NCI-H2107 treated with DMSO at 0.1 percent for 48 hours (cell line): Measurements from ENCODE around the gene BCDIN3D.

ENCODE experiments used
- DNase-seq: peaks from one replicate; lab custom pipeline; 2025; ENCODE audit not compliant: unreplicated experiment; lab: John Stamatoyannopoulos, UW

The BCDIN3D gene

GRCh38 chr12:49800421-49801140, 42.3 kb downstream of the BCDIN3D start:
- DNase-seq, result no peak

- DNase-seq, result no peak
Observed at GRCh38 chr12:49798934-49799333, 44.0 kb downstream of the BCDIN3D start.

GRCh38 chr12:49798248-49798647, 44.7 kb downstream of the BCDIN3D start:
- no peak for DNase-seq

GRCh38 chr12:49797449-49797776, 45.5 kb downstream of the BCDIN3D start:
- DNase-seq, result no peak

GRCh38 chr12:49796606-49797448, 46.1 kb downstream of the BCDIN3D start:
- DNase-seq, result no peak

- DNase-seq, result no peak
Observed at GRCh38 chr12:49796155-49796554, 46.8 kb downstream of the BCDIN3D start.

- no peak for DNase-seq
Observed at GRCh38 chr12:49795654-49796105, 47.2 kb downstream of the BCDIN3D start.

GRCh38 chr12:49794811-49795653, 47.9 kb downstream of the BCDIN3D start:
- DNase-seq, result no peak

- no peak for DNase-seq
Observed at GRCh38 chr12:49794021-49794420, 48.9 kb downstream of the BCDIN3D start.

GRCh38 chr12:49793620-49794019, 49.3 kb downstream of the BCDIN3D start:
- no peak for DNase-seq

- no peak for DNase-seq
Observed at GRCh38 chr12:49792976-49793580, 49.8 kb downstream of the BCDIN3D start.

- DNase-seq, result no peak
Observed at GRCh38 chr12:49792181-49792970, 50.5 kb downstream of the BCDIN3D start.

- DNase-seq, result no peak
Observed at GRCh38 chr12:49791700-49792099, 51.2 kb downstream of the BCDIN3D start.

- DNase-seq, result no peak
Observed at GRCh38 chr12:49790741-49791555, 52.0 kb downstream of the BCDIN3D start.

- no peak for DNase-seq
Observed at GRCh38 chr12:49789992-49790391, 52.9 kb downstream of the BCDIN3D start.

- no peak for DNase-seq
Observed at GRCh38 chr12:49787672-49788071, 55.2 kb downstream of the BCDIN3D start.
